HG02610 (cell line): ENCODE measurements around the gene GABRR3.

Experiments used
- ATAC-seq: cut with Tn5 transposase; IDR thresholded peaks from one replicate; pipeline ENCODE4 v1.9.1; 2021; ENCODE audit warnings: mild to moderate bottlenecking, moderate library complexity; ENCODE audit not compliant: unreplicated experiment

The GABRR3 gene

DNA sequence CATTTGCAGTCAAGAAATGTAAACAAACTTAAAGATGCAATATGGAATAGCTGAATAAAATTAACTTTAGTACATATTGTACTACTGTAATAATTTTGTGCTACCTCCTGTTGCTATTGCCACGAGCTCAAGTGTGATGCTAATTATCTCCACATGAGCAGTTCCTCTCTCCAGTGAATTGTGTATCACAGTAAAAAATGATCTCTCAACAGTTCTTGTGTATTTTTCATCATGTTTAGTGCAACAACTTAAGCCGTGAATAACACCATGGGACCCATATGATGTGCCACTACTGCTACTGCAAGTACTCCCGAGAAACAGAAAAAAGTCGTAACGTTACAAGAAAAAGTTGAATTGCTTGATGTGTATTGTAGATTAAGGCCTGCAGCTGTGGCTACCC is 75.2 kb downstream of the GABRR3 start:
- no peak for ATAC-seq

DNA sequence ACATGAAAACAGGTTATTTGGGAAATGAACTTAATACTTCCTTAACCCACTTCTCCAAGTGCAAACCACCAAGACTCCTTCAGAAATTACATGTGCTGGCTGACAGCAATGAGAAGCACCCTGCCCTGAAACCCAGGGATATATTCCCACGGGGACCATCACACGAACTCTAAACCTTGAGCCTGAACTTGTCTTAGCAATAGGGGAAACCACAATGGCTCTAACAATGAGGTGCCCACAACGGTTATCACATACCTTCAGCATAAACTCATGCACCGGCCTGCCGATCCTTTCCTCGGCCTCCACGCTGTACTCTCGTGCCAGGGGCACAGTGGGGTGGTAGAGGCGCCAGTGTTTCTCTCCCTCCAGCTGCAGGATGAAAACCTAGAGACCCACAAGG is 76.3 kb downstream of the GABRR3 start:
- no peak for ATAC-seq

- no peak for ATAC-seq
These were observed 76.7 kb downstream of the GABRR3 start for GRCh38 chr3:97958396-97958795.

- ATAC-seq, result no peak
These were observed 77.4 kb downstream of the GABRR3 start for GRCh38 chr3:97957617-97958311.

DNA sequence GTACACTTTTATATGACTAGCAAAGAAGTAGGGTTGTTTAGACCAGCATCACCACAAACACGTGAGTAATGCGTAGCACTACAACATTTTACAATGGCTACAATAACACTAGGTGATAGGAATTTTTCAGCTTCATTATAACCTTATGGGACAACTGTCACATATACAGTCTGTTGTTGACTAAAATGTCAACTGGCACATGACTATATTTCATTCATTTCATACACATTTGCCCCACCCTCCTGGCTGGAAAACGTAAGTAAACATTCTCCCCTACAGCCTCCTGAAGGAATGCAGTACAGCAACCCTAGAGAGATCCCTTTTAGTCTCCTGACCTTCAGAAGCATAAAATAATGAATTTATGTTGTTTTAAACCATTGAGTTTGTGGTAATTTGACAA is 79.1 kb downstream of the GABRR3 start:
- no peak for ATAC-seq

DNA sequence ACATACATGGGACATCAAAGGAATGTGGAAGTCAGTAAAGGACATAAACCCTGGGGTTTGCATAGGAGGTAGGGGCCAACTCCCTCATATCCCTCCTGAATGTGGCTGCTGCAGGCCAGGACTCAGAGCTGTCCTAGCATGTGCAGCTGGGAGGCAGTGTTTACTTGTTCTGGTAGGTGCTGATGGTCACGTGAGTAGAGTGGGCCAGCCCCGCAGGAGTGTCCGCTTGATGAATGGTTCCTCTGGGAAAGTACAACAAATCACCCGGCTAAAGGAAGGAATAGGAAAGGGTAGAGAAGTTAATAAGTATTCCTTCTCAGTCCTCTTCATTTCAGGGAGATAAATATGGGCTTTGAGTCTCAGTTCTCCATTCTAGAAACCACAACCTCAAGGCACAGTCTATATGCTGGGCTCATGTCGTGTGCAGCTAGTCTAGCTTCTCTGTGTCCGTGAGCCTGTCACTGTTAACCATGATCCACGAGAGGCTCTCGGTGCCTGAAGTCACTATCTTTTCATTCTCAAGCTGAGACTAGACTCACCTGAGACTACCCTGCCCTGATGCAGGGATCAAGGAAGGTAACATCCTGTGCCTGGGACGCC is 80.8 kb downstream of the GABRR3 start:
- ATAC-seq, result no peak

DNA sequence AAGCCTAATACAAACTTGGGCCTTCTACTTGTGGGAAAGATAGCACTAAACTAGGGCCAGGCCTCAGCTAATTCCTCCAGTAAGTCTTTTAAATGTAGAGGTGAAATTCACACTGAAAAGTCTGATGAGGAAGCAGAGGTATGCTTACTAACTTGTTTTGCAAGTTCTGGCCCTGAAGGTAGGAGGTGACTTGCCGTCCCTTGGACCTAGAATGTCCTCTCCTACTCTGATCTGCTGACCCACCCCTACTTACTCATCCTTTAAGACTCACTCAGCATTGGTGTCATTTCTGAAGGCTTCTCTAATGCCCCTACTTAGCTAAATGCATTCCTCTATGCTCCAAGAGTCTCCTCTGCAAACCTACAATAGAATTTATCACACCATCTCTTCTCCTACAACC is 82.2 kb downstream of the GABRR3 start:
- ATAC-seq, result no peak

- ATAC-seq, result no peak
These were observed 82.8 kb downstream of the GABRR3 start for GRCh38 chr3:97952280-97952679.

- no peak for ATAC-seq
These were observed 84.8 kb downstream of the GABRR3 start for GRCh38 chr3:97950360-97950759.

- no peak for ATAC-seq
These were observed 85.4 kb downstream of the GABRR3 start for GRCh38 chr3:97949743-97950142.

GRCh38 chr3:97949110-97949485 is 86.0 kb downstream of the GABRR3 start:
- ATAC-seq, result no peak

DNA sequence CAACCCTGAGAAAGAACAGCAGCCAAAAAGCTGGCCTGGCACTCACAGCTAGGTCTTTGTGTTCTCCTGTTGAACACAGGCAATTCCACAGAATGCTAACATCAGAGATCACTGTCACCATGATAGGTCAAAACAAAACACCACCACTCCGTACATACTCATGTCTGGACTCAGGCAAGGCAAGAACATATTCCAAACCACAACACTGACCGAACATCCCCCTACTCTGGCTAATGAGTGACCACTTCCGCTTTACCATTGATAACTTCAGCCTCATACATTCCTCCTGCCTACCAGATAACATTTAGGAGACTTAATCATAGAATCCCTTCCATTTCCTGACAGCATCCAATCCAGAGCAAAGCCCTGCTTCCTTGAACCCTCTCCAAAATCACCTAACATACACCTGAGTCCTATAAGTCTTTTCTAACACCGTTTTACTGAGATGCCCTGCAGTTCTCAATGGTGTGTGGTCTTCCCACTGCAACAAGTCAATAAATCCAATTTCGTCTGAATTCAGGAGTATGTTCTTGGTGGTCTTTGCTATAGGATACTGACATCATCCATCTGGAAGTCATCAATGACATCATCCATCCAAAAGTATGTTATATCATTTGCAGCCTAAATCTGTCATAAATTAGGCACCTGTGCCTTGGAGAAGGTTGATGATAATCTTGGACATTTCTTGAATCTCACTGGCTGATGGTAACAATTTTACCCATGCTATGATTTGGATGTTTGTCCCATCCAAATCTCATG is 86.6 kb downstream of the GABRR3 start:
- ATAC-seq, result no peak

GRCh38 chr3:97942801-97943546 is 92.1 kb downstream of the GABRR3 start:
- ATAC-seq, result no peak

DNA sequence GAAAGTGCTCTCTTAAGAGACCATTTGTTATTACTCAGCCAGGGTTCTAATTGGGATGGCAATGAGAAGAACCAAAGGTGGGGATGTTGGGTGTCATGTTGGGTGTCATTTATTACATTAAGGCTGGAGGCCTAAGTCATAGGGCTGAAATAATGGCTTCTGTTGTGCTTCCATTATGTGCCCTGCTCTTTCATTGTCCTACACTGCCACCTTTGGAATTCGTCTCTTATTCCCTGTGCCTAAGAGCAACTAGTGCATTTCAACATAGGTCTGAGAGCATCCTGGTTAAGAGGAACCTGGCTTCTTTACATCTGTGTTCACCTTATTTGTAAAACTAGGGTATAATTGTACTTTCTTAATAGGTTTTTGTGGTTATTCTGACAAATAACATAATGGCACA is 95.1 kb downstream of the GABRR3 start:
- no peak for ATAC-seq

DNA sequence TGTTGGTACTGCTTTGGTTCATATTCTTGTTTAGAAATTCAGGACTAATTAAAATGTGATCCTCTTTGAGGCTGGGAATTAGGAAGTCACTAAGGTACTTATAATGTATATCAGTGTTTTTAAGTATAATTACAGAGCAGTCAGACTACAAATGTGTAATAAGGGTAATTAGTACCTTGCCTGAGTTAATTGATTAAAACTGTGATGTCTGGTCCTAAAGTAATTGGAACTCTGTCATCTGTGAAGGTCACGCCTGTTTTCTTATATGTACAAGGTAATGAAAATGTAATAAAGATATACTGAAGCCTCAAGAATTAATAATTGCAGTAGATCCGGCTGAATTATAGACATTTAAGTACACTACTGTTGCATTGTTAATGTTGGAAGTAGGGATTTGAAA is 95.7 kb downstream of the GABRR3 start:
- ATAC-seq, result no peak

DNA sequence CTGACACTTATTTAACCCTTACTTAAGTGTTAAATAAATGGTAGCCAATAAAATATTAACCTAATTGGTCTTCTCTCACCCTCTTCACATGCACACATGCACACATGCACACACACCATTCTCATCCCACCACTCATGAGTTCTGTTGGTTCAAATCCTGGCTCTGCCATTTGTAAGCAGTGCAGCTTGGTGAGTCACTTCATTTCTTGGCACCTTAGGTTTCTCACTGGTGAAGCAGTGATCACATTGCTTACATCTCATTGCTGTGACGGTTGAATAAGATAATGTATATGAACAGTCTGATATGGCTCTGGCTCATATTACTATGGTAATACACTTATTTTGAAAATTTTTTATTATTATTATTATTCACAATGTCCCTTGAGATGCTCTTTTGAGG is 96.7 kb downstream of the GABRR3 start:
- no peak for ATAC-seq

- no peak for ATAC-seq
These were observed 97.9 kb downstream of the GABRR3 start for GRCh38 chr3:97937205-97937604.

GRCh38 chr3:97935842-97936241 is 99.3 kb downstream of the GABRR3 start:
- ATAC-seq, result no peak
